ENCODE results near the gene STK17A.

DNA sequence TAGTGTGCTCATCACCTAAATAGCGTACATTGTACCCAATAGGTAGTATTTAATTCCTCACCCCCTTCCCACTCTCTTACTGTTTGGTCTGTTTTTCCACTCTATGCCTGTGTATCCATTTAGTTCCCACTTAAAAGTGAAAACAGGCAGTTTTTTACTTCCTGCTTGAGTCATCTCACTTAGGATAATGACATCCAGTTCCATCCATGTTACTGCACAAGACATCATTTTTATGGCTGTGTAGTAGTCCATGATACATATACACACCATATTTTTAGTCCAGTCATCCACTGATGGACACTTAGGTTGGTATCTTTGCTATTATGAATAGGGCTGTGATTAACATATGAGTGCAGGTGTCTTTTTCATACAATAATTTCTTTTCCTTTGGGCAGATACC is 10.1 kb downstream of the STK17A start:
- TF ChIP-seq POLR2A (IDR thresholded peaks at IDR 0.05), result no peak
- TF ChIP-seq, protein P1, sequence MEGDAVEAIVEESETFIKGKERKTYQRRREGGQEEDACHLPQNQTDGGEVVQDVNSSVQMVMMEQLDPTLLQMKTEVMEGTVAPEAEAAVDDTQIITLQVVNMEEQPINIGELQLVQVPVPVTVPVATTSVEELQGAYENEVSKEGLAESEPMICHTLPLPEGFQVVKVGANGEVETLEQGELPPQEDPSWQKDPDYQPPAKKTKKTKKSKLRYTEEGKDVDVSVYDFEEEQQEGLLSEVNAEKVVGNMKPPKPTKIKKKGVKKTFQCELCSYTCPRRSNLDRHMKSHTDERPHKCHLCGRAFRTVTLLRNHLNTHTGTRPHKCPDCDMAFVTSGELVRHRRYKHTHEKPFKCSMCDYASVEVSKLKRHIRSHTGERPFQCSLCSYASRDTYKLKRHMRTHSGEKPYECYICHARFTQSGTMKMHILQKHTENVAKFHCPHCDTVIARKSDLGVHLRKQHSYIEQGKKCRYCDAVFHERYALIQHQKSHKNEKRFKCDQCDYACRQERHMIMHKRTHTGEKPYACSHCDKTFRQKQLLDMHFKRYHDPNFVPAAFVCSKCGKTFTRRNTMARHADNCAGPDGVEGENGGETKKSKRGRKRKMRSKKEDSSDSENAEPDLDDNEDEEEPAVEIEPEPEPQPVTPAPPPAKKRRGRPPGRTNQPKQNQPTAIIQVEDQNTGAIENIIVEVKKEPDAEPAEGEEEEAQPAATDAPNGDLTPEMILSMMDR (IDR thresholded peaks at IDR 0.05), result no peak
